SK-N-SH treated with all-trans-retinoic acid at 6 μM for 48 hours (cell line): Measurements from ENCODE around the gene DNAH2.

Experiments
- ARNTL ChIP-seq: fragments of 450-650 bp; formaldehyde crosslinking; IDR thresholded peaks from 2 replicates; pipeline ENCODE4 v1.5.0; 2020; ENCODE audit warnings: low read depth, mild to moderate bottlenecking, moderate library complexity, borderline replicate concordance
- ISL1 ChIP-seq: fragments of 250-450 bp; sonication (Bioruptor Pico); IDR thresholded peaks from 2 replicates; pipeline ENCODE4 v2.1.2; 2022; ENCODE audit warnings: mild to moderate bottlenecking, moderate library complexity
- PATZ1 ChIP-seq: fragments of 250-450 bp; sonication (Bioruptor Pico); IDR thresholded peaks from 2 replicates; pipeline ENCODE4 v1.8.0; 2020; ENCODE audit warnings: mild to moderate bottlenecking, moderate library complexity, borderline replicate concordance
- POU6F1 ChIP-seq: fragments of 250-450 bp; sonication (Bioruptor Pico); IDR thresholded peaks from 2 replicates; pipeline ENCODE4 v1.8.0; 2021; ENCODE audit warnings: low read depth, mild to moderate bottlenecking, moderate library complexity, borderline replicate concordance
- PPARA ChIP-seq: fragments of 250-450 bp; sonication (Bioruptor Pico); IDR thresholded peaks from 2 replicates; pipeline ENCODE4 v1.5.0; 2020; ENCODE audit warnings: mild to moderate bottlenecking, borderline replicate concordance
- SNAI2 ChIP-seq: fragments of 250-450 bp; sonication (Bioruptor Pico); IDR thresholded peaks from 2 replicates; pipeline ENCODE4 v1.5.0; 2020; ENCODE audit warnings: mild to moderate bottlenecking, moderate library complexity
- TOX ChIP-seq: fragments of 250-450 bp; sonication (Bioruptor Pico); IDR thresholded peaks from 2 replicates; pipeline ENCODE4 v1.8.0; 2021; ENCODE audit warnings: mild to moderate bottlenecking, moderate library complexity, borderline replicate concordance
- ZC3H10 ChIP-seq: fragments of 250-450 bp; sonication (Bioruptor Pico); IDR thresholded peaks from 2 replicates; pipeline ENCODE4 v1.5.1; 2021; ENCODE audit warnings: mild to moderate bottlenecking, moderate library complexity
- ZNF70 ChIP-seq: fragments of 450-650 bp; formaldehyde crosslinking; IDR thresholded peaks from 2 replicates; pipeline ENCODE4 v1.5.0; 2020; ENCODE audit warnings: mild to moderate bottlenecking, moderate library complexity
- ZNF8 ChIP-seq: fragments of 450-650 bp; formaldehyde crosslinking; IDR thresholded peaks from 2 replicates; pipeline ENCODE4 v1.5.0; 2020; ENCODE audit warnings: mild to moderate bottlenecking, moderate library complexity

GRCh38 chr17:7809086-7809790, 91.7 kb downstream of the DNAH2 start:
- TF ChIP-seq PATZ1 (CRISPR knock-in tag) = no peak
- no peak for TF ChIP-seq ISL1 (CRISPR knock-in tag)
- no peak for TF ChIP-seq SNAI2 (CRISPR knock-in tag)
- TF ChIP-seq ARNTL (CRISPR knock-in tag) = no peak
- no peak for TF ChIP-seq ZNF70 (CRISPR knock-in tag)
- no peak for TF ChIP-seq ZC3H10 (CRISPR knock-in tag)
- no peak for TF ChIP-seq PPARA
- TF ChIP-seq ZNF8 (CRISPR knock-in tag) = no peak
- TF ChIP-seq POU6F1 = no peak
- TF ChIP-seq TOX = no peak
